A549 (cell line): ENCODE results near the gene ZC3H12D. TPM values are rescaled to one million over a fixed set of nuclear protein-coding genes. Genes with fewer than 3 reads are reported as not detected.

ENCODE experiments used
- ATAC-seq, 2 experiments: fragments of 200-7000 bp in 1 of 2; fragments of >200 bp in 1 of 2; cut with Nextera tagmentation in 1 of 2; cut with Tn5 transposase in 1 of 2; 3 replicates each; pipeline versions ENCODE4 v1.8.0 to v1.9.1; 2018 to 2020; ENCODE audit warnings: mild to moderate bottlenecking in 1 of 2, moderate library complexity in 1 of 2
- CTCF ChIA-PET: fragments of 300-600 bp; sonication (Branson Sonifier 250); formaldehyde crosslinking; extraction: SDS; loops from one replicate; lab custom pipeline; 2021; ENCODE audit warnings: antibody characterized with exemption, inconsistent platforms; lab: Yijun Ruan, JAX
- POLR2A ChIA-PET: fragments of 350-600 bp; formaldehyde crosslinking; extraction: SDS; loops from one replicate; lab custom pipeline; 2021; ENCODE audit warnings: antibody characterized with exemption, inconsistent platforms; lab: Yijun Ruan, JAX
- DNase-seq, 2 experiments: peaks; one replicate each; pipeline versions ENCODE4 v3.0.0 to v3.0.0-alpha.2; 2011 to 2016; ENCODE audit warnings: low read depth in 1 of 2, low spot score in 1 of 2
- FAIRE-seq: peaks from 2 replicates; lab custom pipeline; 2011; peaks lifted over from hg19 to GRCh38; lab: Jason Lieb, UNC
- H3K27ac ChIP-seq, 2 experiments: fragments of >200 bp; sonication (Bioruptor Twin); formaldehyde crosslinking; 3 replicates each; pipeline ENCODE4 v1.5.1; 2016 to 2017
- H3K4me1 ChIP-seq: fragments of >200 bp; sonication (Bioruptor Twin); formaldehyde crosslinking; 3 replicates; pipeline ENCODE4 v1.6.1; 2016
- H3K4me2 ChIP-seq: fragments of >200 bp; sonication (Bioruptor Twin); formaldehyde crosslinking; 3 replicates; pipeline ENCODE4 v1.6.1; 2016
- H3K4me3 ChIP-seq: fragments of >200 bp; sonication (Bioruptor Twin); formaldehyde crosslinking; 3 replicates; pipeline ENCODE4 v1.5.1; 2016
- H3K9me3 ChIP-seq: fragments of >200 bp; sonication (Bioruptor Twin); formaldehyde crosslinking; 3 replicates; pipeline ENCODE4 v1.6.1; 2016
- CBX2 ChIP-seq: fragments of 200-600 bp; sonication (generic); IDR thresholded peaks from 2 replicates; pipeline ENCODE4 v1.6.1; 2016; ENCODE audit warnings: low read depth, mild to moderate bottlenecking, borderline replicate concordance
- E2F6 ChIP-seq: IDR thresholded peaks from 2 replicates; pipeline ENCODE4 v1.6.1; 2012; ENCODE audit warnings: low read depth, borderline replicate concordance
- ELK1 ChIP-seq: fragments of 150-350 bp; IDR thresholded peaks from 2 replicates; pipeline ENCODE4 v1.6.1; 2014; ENCODE audit warnings: low read depth, mild to moderate bottlenecking, low read length
- FOSB ChIP-seq: fragments of 250-450 bp; sonication (Bioruptor Pico); IDR thresholded peaks from 2 replicates; pipeline ENCODE4 v1.5.0; 2020; ENCODE audit warnings: mild to moderate bottlenecking, moderate library complexity
- FOSL2 ChIP-seq, 2 experiments: fragments of 450-650 bp in 1 of 2; fragments of >200 bp in 1 of 2; sonication (Bioruptor Twin) in 1 of 2; formaldehyde crosslinking; IDR thresholded peaks; 2 replicates each; pipeline versions ENCODE4 v1.5.0 to v1.6.1; 2016 to 2020; ENCODE audit warnings: mild to moderate bottlenecking in 1 of 2, moderate library complexity in 1 of 2
- FOXS1 ChIP-seq: fragments of 250-450 bp; sonication (Bioruptor Pico); IDR thresholded peaks from 2 replicates; pipeline ENCODE4 v1.5.0; 2020; ENCODE audit warnings: mild to moderate bottlenecking, moderate library complexity
- HES2 ChIP-seq: fragments of >200 bp; sonication (Bioruptor Twin); formaldehyde crosslinking; IDR thresholded peaks from 2 replicates; pipeline ENCODE4 v1.6.1; 2016
- HEYL ChIP-seq: fragments of 250-450 bp; sonication (Bioruptor Pico); IDR thresholded peaks from 2 replicates; pipeline ENCODE4 v1.8.0; 2021; ENCODE audit warnings: mild to moderate bottlenecking, moderate library complexity
- HOXA7 ChIP-seq: fragments of 250-450 bp; sonication (Bioruptor Pico); IDR thresholded peaks from 2 replicates; pipeline ENCODE4 v1.5.0; 2020; ENCODE audit warnings: mild to moderate bottlenecking, moderate library complexity
- HOXB13 ChIP-seq: fragments of 250-450 bp; sonication (Bioruptor Pico); IDR thresholded peaks from 2 replicates; pipeline ENCODE4 v1.5.0; 2020; ENCODE audit warnings: low read depth, mild to moderate bottlenecking, moderate library complexity
- JUN ChIP-seq, 2 experiments: fragments of >200 bp; sonication (Bioruptor Twin); formaldehyde crosslinking; IDR thresholded peaks; 2 replicates in 1 of 2; 3 replicates in 1 of 2; pipeline ENCODE4 v1.6.1; 2016 to 2017
- MAFK ChIP-seq: fragments of 450-650 bp; IDR thresholded peaks from 2 replicates; pipeline ENCODE4 v1.6.1; 2014; ENCODE audit not compliant: partially characterized antibody
- NPAS2 ChIP-seq: fragments of 250-450 bp; sonication (Bioruptor Pico); IDR thresholded peaks from 2 replicates; pipeline ENCODE4 v1.8.0; 2022; ENCODE audit warnings: mild to moderate bottlenecking, moderate library complexity, borderline replicate concordance
- NR3C1 ChIP-seq: fragments of >200 bp; sonication (Bioruptor Twin); formaldehyde crosslinking; IDR thresholded peaks from 3 replicates; pipeline ENCODE4 v1.6.1; 2017
- POLR2AphosphoS2 ChIP-seq: conservative IDR thresholded peaks from 2 replicates; pipeline ENCODE4 v1.6.1; 2012; ENCODE audit warnings: low read length, improper control_type of control experiment, inconsistent platforms
- RAD21 ChIP-seq, 2 experiments: fragments of >200 bp in 1 of 2; sonication (Bioruptor Twin) in 1 of 2; formaldehyde crosslinking in 1 of 2; IDR thresholded peaks in 1 of 2; conservative IDR thresholded peaks in 1 of 2; 2 replicates in 1 of 2; 3 replicates in 1 of 2; pipeline ENCODE4 v1.6.1; 2012 to 2018; ENCODE audit warnings: inconsistent platforms in 1 of 2
- RARB ChIP-seq: fragments of 250-450 bp; sonication (Bioruptor Pico); IDR thresholded peaks from 2 replicates; pipeline ENCODE4 v1.8.0; 2021; ENCODE audit warnings: mild to moderate bottlenecking, moderate library complexity
- RCOR1 ChIP-seq: fragments of 150-350 bp; IDR thresholded peaks from 2 replicates; pipeline ENCODE4 v1.6.1; 2014; ENCODE audit warnings: antibody characterized with exemption, low read length, low read depth
- SMC3 ChIP-seq: fragments of >200 bp; sonication (Bioruptor Twin); formaldehyde crosslinking; IDR thresholded peaks from 3 replicates; pipeline ENCODE4 v1.6.1; 2018; ENCODE audit warnings: inconsistent platforms
- SREBF2 ChIP-seq: fragments of 450-650 bp; IDR thresholded peaks from 2 replicates; pipeline ENCODE4 v1.6.1; 2014; ENCODE audit warnings: mild to moderate bottlenecking, moderate library complexity
- TP53 ChIP-seq: fragments of 250-450 bp; sonication (Bioruptor Pico); IDR thresholded peaks from 2 replicates; pipeline ENCODE4 v1.5.0; 2021; ENCODE audit warnings: mild to moderate bottlenecking, moderate library complexity
- ZFP36 ChIP-seq: fragments of 450-650 bp; IDR thresholded peaks from 2 replicates; pipeline ENCODE4 v1.6.1; 2014; ENCODE audit warnings: borderline replicate concordance; ENCODE audit not compliant: partially characterized antibody
- ZNF302 ChIP-seq: fragments of 250-450 bp; sonication (Bioruptor Pico); IDR thresholded peaks from 2 replicates; pipeline ENCODE4 v1.9.0; 2021; ENCODE audit warnings: inconsistent platforms, mild to moderate bottlenecking, moderate library complexity
- ZSCAN20 ChIP-seq: fragments of 250-450 bp; sonication (Bioruptor Pico); IDR thresholded peaks from 2 replicates; pipeline ENCODE4 v1.8.0; 2022; ENCODE audit warnings: mild to moderate bottlenecking, moderate library complexity
- WGBS: methylation state at CpG from one replicate; pipeline ENCODE4 v1.1.6; 2017; ENCODE audit errors: missing lambda C conversion rate; 5-methylcytosine and 5-hydroxymethylcytosine counted together
- polyA plus RNA-seq, 4 experiments: library from polyadenylated mRNA; depleted of rRNA in 3 of 4; stranded (reverse); fragments of >200 nt; fragmentation: RNase III in 1 of 4; extraction: RNeasy Plus Mini Kit Qiagen cat#74134 plus additional on column Dnase treatment in 1 of 4; gene quantifications; 2 replicates in 3 of 4; 3 replicates in 1 of 4; pipeline ENCODE4 v1.2.3, GENCODE V29; 2011 to 2017
- TF ChIP-seq, protein P1 (sequence below): fragments of 450-650 bp; IDR thresholded peaks from 2 replicates; pipeline ENCODE4 v1.6.1; 2014; ENCODE audit warnings: antibody characterized with exemption
- TF ChIP-seq, protein P2 (sequence below): fragments of >200 bp; sonication (Bioruptor Twin); formaldehyde crosslinking; IDR thresholded peaks from 3 replicates; pipeline ENCODE4 v1.5.1; 2016

ZC3H12D gene
- polyA plus RNA-seq, 2 of the 4 experiments (the other 2 are of a cell fraction): 0.04 to 0.12 TPM

DNA sequence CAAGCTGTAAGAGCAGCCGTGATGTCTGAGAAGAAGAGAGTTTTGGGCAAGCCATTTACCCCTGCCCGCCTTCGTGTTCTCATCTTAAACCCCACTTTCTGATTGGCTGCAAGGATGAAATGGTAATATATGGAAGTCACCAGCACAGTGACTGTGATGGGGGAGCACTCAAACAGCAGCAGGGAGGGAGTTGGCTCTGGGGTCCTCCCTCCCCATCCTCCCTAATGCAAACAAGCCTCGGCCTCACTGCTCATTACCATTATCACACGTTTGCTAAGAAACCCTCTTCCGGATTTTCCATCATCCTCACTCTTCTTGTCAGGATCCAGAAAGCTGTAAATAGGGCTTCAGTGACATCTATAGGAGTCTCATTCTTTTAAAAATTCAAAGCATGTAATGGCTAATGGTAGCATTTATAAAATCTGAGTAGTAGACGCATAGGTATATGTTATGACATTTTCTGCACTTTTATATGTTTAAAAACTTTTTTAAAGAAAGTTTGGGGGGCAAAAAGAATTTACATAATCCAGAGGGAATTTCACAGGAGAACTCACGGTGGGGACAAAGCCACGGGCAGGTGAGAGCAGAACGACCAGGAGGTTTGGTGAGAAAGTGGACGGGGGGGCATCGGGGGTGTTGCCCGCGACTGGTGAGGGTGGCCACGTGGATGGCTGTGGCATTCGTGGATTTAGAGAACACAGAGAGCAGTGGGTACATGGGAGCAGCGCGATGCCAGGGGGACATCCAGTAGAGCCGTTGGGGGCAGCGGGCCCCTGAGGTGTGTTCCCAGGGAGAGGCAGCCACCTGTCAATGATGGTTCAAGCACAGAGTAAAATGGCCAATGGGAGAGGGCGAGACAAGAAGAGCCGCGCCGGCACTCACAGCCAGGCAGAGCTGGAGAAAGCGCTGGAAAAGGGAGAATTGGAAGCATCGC is 55.1 kb downstream of the ZC3H12D start:
- POLR2A ChIA-PET: no interaction called here
- DNase-seq: no peak
- 0 out of 3 replicates have a peak, but pooled peaks cover 3% of the 10 kb centered on the region for H3K4me1 ChIP-seq
- 84% methylated on average over 26 of the region's 26 CpGs for WGBS
- H3K9me3 ChIP-seq: no peaks in the 10 kb centered on the region
- no peak for TF ChIP-seq ZNF302 (CRISPR knock-in tag)
- no peak for TF ChIP-seq ZFP36
- no peak for TF ChIP-seq SMC3
- no peak for TF ChIP-seq JUN (IDR thresholded peaks at IDR 0.05)
- peak in 1 of 2 experiments; percentile 29; a peak in 1 of 5 replicates for TF ChIP-seq RAD21 (conservative IDR thresholded peaks at IDR 0.05 in 1 of 2, IDR thresholded peaks at IDR 0.05 in 1 of 2)
- TF ChIP-seq HOXA7 (CRISPR knock-in tag): no peak
- TF ChIP-seq HES2: no peak
- no peak for TF ChIP-seq HEYL (CRISPR knock-in tag)
- no peak for TF ChIP-seq POLR2AphosphoS2
- ATAC-seq: no peak
- no peak for FAIRE-seq
- no peak overlapping the region for H3K4me3 ChIP-seq
- H3K4me2 ChIP-seq: no peak overlapping the region
- CTCF ChIA-PET: interaction anchor here (1.5 to 3.0 kb wide), 4 partner anchors 9 to 348 kb away, joined by 3 to 39 read pairs (median 6); no protein-coding TSS in a partner anchor
- no peak overlapping the region for H3K27ac ChIP-seq

GRCh38 chr6:149428606-149429005 is 56.2 kb downstream of the ZC3H12D start:
- H3K4me3 ChIP-seq: no peak overlapping the region
- H3K27ac ChIP-seq: no peak overlapping the region
- FAIRE-seq (no peak), DNase-seq (no peak), ATAC-seq (no peak)
- POLR2A ChIA-PET: no interaction called here
- no peaks in the 10 kb centered on the region for H3K9me3 ChIP-seq
- no peak overlapping the region for H3K4me2 ChIP-seq
- TF ChIP-seq TP53 (CRISPR knock-in tag): no peak
- TF ChIP-seq POLR2AphosphoS2: no peak
- TF ChIP-seq MAFK: no peak
- TF ChIP-seq RCOR1: no peak
- no peak for TF ChIP-seq HOXA7 (CRISPR knock-in tag)
- TF ChIP-seq ELK1: no peak
- no peak for TF ChIP-seq CBX2
- no peak for TF ChIP-seq NR3C1
- TF ChIP-seq FOSL2 (IDR thresholded peaks at IDR 0.05): no peak
- TF ChIP-seq FOSL2 (CRISPR knock-in tag; IDR thresholded peaks at IDR 0.05): no peak
- TF ChIP-seq, protein P1, sequence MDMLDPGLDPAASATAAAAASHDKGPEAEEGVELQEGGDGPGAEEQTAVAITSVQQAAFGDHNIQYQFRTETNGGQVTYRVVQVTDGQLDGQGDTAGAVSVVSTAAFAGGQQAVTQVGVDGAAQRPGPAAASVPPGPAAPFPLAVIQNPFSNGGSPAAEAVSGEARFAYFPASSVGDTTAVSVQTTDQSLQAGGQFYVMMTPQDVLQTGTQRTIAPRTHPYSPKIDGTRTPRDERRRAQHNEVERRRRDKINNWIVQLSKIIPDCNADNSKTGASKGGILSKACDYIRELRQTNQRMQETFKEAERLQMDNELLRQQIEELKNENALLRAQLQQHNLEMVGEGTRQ: no peak
- TF ChIP-seq FOXS1 (CRISPR knock-in tag): no peak
- TF ChIP-seq E2F6: no peak
- TF ChIP-seq ZSCAN20 (CRISPR knock-in tag): no peak
- TF ChIP-seq HOXB13 (CRISPR knock-in tag): no peak
- no peak for TF ChIP-seq NPAS2 (CRISPR knock-in tag)
- TF ChIP-seq RARB: no peak
- no peak for TF ChIP-seq FOSB (CRISPR knock-in tag)
- TF ChIP-seq SREBF2: no peak
- TF ChIP-seq, protein P2, sequence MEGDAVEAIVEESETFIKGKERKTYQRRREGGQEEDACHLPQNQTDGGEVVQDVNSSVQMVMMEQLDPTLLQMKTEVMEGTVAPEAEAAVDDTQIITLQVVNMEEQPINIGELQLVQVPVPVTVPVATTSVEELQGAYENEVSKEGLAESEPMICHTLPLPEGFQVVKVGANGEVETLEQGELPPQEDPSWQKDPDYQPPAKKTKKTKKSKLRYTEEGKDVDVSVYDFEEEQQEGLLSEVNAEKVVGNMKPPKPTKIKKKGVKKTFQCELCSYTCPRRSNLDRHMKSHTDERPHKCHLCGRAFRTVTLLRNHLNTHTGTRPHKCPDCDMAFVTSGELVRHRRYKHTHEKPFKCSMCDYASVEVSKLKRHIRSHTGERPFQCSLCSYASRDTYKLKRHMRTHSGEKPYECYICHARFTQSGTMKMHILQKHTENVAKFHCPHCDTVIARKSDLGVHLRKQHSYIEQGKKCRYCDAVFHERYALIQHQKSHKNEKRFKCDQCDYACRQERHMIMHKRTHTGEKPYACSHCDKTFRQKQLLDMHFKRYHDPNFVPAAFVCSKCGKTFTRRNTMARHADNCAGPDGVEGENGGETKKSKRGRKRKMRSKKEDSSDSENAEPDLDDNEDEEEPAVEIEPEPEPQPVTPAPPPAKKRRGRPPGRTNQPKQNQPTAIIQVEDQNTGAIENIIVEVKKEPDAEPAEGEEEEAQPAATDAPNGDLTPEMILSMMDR: no peak
- H3K4me1 ChIP-seq: 0 out of 3 replicates have a peak, but pooled peaks cover 3% of the 10 kb centered on the region
- WGBS: 88% methylated on average over 3 of the region's 4 CpGs
- CTCF ChIA-PET: interaction anchor here (1.5 to 2.1 kb wide), 3 partner anchors 8 to 346 kb away, joined by 3 to 6 read pairs (median 6); no protein-coding TSS in a partner anchor
